Right lobe of liver (tissue), 4 donors: ENCODE measurements around the gene URAD.

ENCODE experiments used
- CTCF ChIP-seq, 4 donors: fragments of 200-600 bp in 3 of 4; fragments of 450-650 bp in 1 of 4; IDR thresholded peaks; one replicate each; pipeline versions ENCODE4 v1.5.1 to v1.8.0; 2016 to 2022; ENCODE audit warnings: antibody characterized with exemption in 4 of 4, mild to moderate bottlenecking in 2 of 4
- POLR2A ChIP-seq: fragments of 450-650 bp; IDR thresholded peaks from one replicate; pipeline ENCODE4 v1.6.1; 2017; ENCODE audit warnings: antibody characterized with exemption, mild to moderate bottlenecking
- donor health status: DM: no; HTN: no; CAD: no.
- donor health status: DM: no; HTN: no; CAD: no.
- donor health status: DM: no; HTN: yes; CAD: no.

DNA sequence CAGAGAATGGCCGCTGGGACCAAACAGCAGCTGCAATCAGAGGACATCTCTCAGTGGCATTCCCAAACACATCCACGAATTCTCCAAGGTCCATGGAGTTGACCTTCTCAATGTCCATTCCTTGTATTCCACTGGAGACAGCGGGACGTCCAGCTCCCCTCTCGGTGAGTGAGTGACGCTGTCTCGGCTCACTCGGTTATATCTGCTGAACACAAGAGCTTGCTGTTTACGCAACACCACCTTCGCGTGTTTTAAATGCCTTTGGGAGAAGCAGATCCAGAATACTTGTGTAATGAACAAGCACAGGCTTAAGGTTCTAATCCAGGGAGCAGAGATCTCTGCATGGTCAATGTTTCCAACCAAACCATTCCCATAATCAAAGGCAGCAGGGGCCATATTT is at the start of gene URAD:
- TF ChIP-seq CTCF (IDR thresholded peaks at IDR 0.05) (no peak), POLR2A (no peak)
